ENCODE data around the gene FAM3C.
A peak's percentile ranks its signal among the peaks of the same experiment; 100 is the strongest.

Gene FAM3C

DNA sequence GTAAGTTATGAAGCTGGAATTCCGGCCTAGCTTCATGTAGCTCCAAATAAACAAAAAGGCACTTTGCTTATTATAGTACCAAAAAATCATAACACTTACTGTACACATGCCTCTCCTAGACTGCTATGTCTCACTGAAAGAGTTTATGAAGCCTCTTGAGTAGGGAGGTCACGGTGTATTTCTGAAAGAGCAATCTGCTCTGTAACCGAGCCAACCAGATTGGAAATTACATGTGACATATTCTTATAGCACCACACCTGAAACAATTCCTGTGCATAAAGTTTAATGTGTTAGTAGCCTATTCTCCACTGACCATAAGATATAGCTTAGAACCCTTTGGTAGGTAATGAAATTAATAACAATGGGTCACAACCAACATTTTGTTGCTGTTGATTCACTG is 1.3 kb upstream of the FAM3C start:
- H3K4me3 ChIP-seq (ENCODE audit: low read depth, low read length): no peak overlapping the region
- no peak for TF ChIP-seq CTCF (IDR thresholded peaks at IDR 0.05; ENCODE audit: low read depth, low read length, missing control alignments)
- DNase-seq (ENCODE audit: low read depth): no peak

DNA sequence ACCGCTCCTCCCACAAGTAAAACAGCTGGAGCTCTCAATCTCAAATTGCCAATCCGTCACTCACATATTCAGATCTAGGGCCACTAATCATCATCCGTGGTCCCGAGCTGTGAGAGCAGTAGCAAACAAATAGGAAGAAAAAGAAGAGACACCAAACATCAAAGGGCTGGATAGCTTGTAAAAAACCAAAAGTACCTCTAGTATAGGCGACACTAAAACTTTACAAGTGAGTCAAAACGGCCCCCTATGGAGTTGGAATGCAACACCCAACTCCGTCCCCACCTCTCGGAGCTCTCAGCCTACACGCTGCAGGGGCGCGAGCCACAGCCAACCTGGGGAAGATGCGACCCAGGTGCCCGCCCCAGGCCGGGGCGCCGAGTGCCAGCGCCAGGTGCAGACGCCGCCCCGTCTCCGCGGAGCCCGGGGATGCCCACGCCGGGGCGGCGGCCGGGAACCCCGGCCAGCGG is 581 bp downstream of the FAM3C start:
- H3K4me3 ChIP-seq (ENCODE audit: low read depth, low read length): peak overlapping the region; percentile 91
- no peak for TF ChIP-seq CTCF (IDR thresholded peaks at IDR 0.05; ENCODE audit: low read depth, low read length, missing control alignments)
- no peak for DNase-seq (ENCODE audit: low read depth)

- no peak for DNase-seq (ENCODE audit: low read depth)
- H3K4me3 ChIP-seq (ENCODE audit: low read depth, low read length): peak overlapping the region; percentile 91
- no peak for TF ChIP-seq CTCF (IDR thresholded peaks at IDR 0.05; ENCODE audit: low read depth, low read length, missing control alignments)
Observed at GRCh38 chr7:121394709-121395140, 1.4 kb downstream of the FAM3C start.

DNA sequence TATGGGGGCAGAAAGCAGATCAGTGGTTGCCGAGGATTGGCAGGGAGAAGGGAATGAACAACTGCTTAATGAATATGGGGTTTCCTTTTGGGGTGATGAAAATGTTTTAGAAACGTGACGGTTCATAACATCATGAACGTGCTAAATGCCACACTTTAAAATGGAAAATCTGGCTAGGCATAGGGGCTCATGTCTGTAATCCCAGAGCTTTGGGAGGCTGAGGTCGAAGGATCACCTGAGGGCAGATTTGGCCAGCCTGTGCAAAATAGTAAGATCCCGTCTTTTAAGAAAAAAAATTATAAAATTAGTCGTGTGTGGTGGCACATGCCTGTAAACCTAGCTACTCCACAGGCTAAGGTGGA is 3.1 kb downstream of the FAM3C start:
- DNase-seq (ENCODE audit: low read depth): no peak
- no peak for TF ChIP-seq CTCF (IDR thresholded peaks at IDR 0.05; ENCODE audit: low read depth, low read length, missing control alignments)
- H3K4me3 ChIP-seq (ENCODE audit: low read depth, low read length): no peak overlapping the region

- DNase-seq (ENCODE audit: low read depth): no peak
- TF ChIP-seq CTCF (IDR thresholded peaks at IDR 0.05; ENCODE audit: low read depth, low read length, missing control alignments): no peak
- H3K4me3 ChIP-seq (ENCODE audit: low read depth, low read length): no peak overlapping the region; the same call in 1 of the 2 replicates
Observed at GRCh38 chr7:121392277-121393004, 3.7 kb downstream of the FAM3C start.

GRCh38 chr7:121391686-121392085 is 4.4 kb downstream of the FAM3C start:
- H3K4me3 ChIP-seq (ENCODE audit: low read depth, low read length): peak overlapping the region; percentile 32; the same call in 1 of the 2 replicates
- TF ChIP-seq CTCF (IDR thresholded peaks at IDR 0.05; ENCODE audit: low read depth, low read length, missing control alignments): no peak
- DNase-seq (ENCODE audit: low read depth): no peak

DNA sequence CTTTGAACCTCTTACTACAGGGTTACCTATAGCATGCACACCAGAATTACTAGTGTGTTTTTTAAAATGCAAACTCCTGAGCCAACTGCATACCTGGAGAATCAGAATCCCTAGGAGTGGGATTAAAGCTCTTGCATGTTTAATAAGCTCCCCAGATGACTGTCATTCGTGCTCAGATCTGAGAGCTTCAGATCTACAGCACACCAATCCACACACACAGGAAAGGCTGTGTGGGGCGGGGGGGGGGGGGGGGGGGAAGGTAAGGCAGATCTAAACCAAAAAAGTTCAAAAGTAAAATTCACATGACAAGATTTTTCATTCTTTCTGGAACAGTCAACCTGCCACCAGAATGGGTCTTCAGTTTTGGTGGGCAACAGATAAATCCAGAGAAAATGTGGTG is 5.5 kb downstream of the FAM3C start:
- no peak for DNase-seq (ENCODE audit: low read depth)
- no peak for TF ChIP-seq CTCF (IDR thresholded peaks at IDR 0.05; ENCODE audit: low read depth, low read length, missing control alignments)
- H3K4me3 ChIP-seq (ENCODE audit: low read depth, low read length): no peak overlapping the region; the same call in 1 of the 2 replicates

All from GM12864 (cell line).